SK-N-SH treated with all-trans-retinoic acid at 6 μM for 48 hours (cell line): ENCODE measurements around the gene IER3.

Experiments
- ATAC-seq: fragments of 200-7000 bp; cut with Tn5 transposase; 3 replicates; pipeline ENCODE4 v1.9.1; 2020; ENCODE audit warnings: mild to moderate bottlenecking, moderate library complexity
- ARNTL ChIP-seq: fragments of 450-650 bp; formaldehyde crosslinking; IDR thresholded peaks from 2 replicates; pipeline ENCODE4 v1.5.0; 2020; ENCODE audit warnings: low read depth, mild to moderate bottlenecking, moderate library complexity, borderline replicate concordance
- BACH2 ChIP-seq: fragments of 250-450 bp; sonication (Bioruptor Pico); IDR thresholded peaks from 2 replicates; pipeline ENCODE4 v1.9.0; 2021; ENCODE audit warnings: mild to moderate bottlenecking, borderline replicate concordance
- CREB5 ChIP-seq: fragments of 250-450 bp; sonication (Bioruptor Pico); IDR thresholded peaks from 2 replicates; pipeline ENCODE4 v1.5.1; 2020; ENCODE audit warnings: low read depth, mild to moderate bottlenecking, moderate library complexity
- CSDC2 ChIP-seq: fragments of 250-450 bp; sonication (Bioruptor Pico); IDR thresholded peaks from 2 replicates; pipeline ENCODE4 v1.5.0; 2020; ENCODE audit warnings: mild to moderate bottlenecking, moderate library complexity
- CSRNP3 ChIP-seq: fragments of 250-450 bp; sonication (Bioruptor Pico); IDR thresholded peaks from 2 replicates; pipeline ENCODE4 v1.5.1; 2021; ENCODE audit warnings: mild to moderate bottlenecking, moderate library complexity
- ESRRG ChIP-seq: fragments of 250-450 bp; sonication (Bioruptor Pico); IDR thresholded peaks from 2 replicates; pipeline ENCODE4 v1.6.1; 2021; ENCODE audit warnings: mild to moderate bottlenecking
- GLIS3 ChIP-seq: fragments of 250-450 bp; sonication (Bioruptor Pico); IDR thresholded peaks from 2 replicates; pipeline ENCODE4 v1.5.0; 2020; ENCODE audit warnings: mild to moderate bottlenecking, moderate library complexity
- ISL1 ChIP-seq: fragments of 250-450 bp; sonication (Bioruptor Pico); IDR thresholded peaks from 2 replicates; pipeline ENCODE4 v2.1.2; 2022; ENCODE audit warnings: mild to moderate bottlenecking, moderate library complexity
- OSR1 ChIP-seq: fragments of 250-450 bp; sonication (Bioruptor Pico); IDR thresholded peaks from 2 replicates; pipeline ENCODE4 v1.8.0; 2022; ENCODE audit warnings: moderate library complexity, mild to moderate bottlenecking, inconsistent platforms
- PATZ1 ChIP-seq: fragments of 250-450 bp; sonication (Bioruptor Pico); IDR thresholded peaks from 2 replicates; pipeline ENCODE4 v1.8.0; 2020; ENCODE audit warnings: mild to moderate bottlenecking, moderate library complexity, borderline replicate concordance
- PPARA ChIP-seq: fragments of 250-450 bp; sonication (Bioruptor Pico); IDR thresholded peaks from 2 replicates; pipeline ENCODE4 v1.5.0; 2020; ENCODE audit warnings: mild to moderate bottlenecking, borderline replicate concordance
- RARB ChIP-seq: fragments of 250-450 bp; sonication (Bioruptor Pico); IDR thresholded peaks from 2 replicates; pipeline ENCODE4 v1.8.0; 2021; ENCODE audit warnings: mild to moderate bottlenecking, moderate library complexity
- SNAI2 ChIP-seq: fragments of 250-450 bp; sonication (Bioruptor Pico); IDR thresholded peaks from 2 replicates; pipeline ENCODE4 v1.5.0; 2020; ENCODE audit warnings: mild to moderate bottlenecking, moderate library complexity
- TOX ChIP-seq: fragments of 250-450 bp; sonication (Bioruptor Pico); IDR thresholded peaks from 2 replicates; pipeline ENCODE4 v1.8.0; 2021; ENCODE audit warnings: mild to moderate bottlenecking, moderate library complexity, borderline replicate concordance
- TSHZ2 ChIP-seq: fragments of 250-450 bp; sonication (Bioruptor Pico); IDR thresholded peaks from 2 replicates; pipeline ENCODE4 v1.5.0; 2020; ENCODE audit warnings: mild to moderate bottlenecking, moderate library complexity
- ZC3H10 ChIP-seq: fragments of 250-450 bp; sonication (Bioruptor Pico); IDR thresholded peaks from 2 replicates; pipeline ENCODE4 v1.5.1; 2021; ENCODE audit warnings: mild to moderate bottlenecking, moderate library complexity
- ZFP3 ChIP-seq: fragments of 250-450 bp; sonication (Bioruptor Pico); IDR thresholded peaks from 2 replicates; pipeline ENCODE4 v1.5.0; 2020; ENCODE audit warnings: mild to moderate bottlenecking, moderate library complexity
- ZFP30 ChIP-seq: fragments of 450-650 bp; formaldehyde crosslinking; IDR thresholded peaks from 2 replicates; pipeline ENCODE4 v1.5.0; 2022; ENCODE audit warnings: mild to moderate bottlenecking, moderate library complexity
- ZNF565 ChIP-seq: fragments of 450-650 bp; formaldehyde crosslinking; conservative IDR thresholded peaks from 2 replicates; pipeline ENCODE4 v1.5.0; 2020; ENCODE audit warnings: low read depth, mild to moderate bottlenecking, moderate library complexity
- ZNF70 ChIP-seq: fragments of 450-650 bp; formaldehyde crosslinking; IDR thresholded peaks from 2 replicates; pipeline ENCODE4 v1.5.0; 2020; ENCODE audit warnings: mild to moderate bottlenecking, moderate library complexity
- ZNF8 ChIP-seq: fragments of 450-650 bp; formaldehyde crosslinking; IDR thresholded peaks from 2 replicates; pipeline ENCODE4 v1.5.0; 2020; ENCODE audit warnings: mild to moderate bottlenecking, moderate library complexity
- TF ChIP-seq, protein P1 (sequence below): fragments of 250-450 bp; sonication (Bioruptor Pico); IDR thresholded peaks from 2 replicates; pipeline ENCODE4 v1.8.0; 2021; ENCODE audit warnings: low read depth, mild to moderate bottlenecking, moderate library complexity, borderline replicate concordance

The IER3 gene

GRCh38 chr6:30705620-30706019 is 38.7 kb downstream of the IER3 start:
- ATAC-seq: no peak
- no peak for TF ChIP-seq CSRNP3 (CRISPR knock-in tag)
- TF ChIP-seq, protein P1, sequence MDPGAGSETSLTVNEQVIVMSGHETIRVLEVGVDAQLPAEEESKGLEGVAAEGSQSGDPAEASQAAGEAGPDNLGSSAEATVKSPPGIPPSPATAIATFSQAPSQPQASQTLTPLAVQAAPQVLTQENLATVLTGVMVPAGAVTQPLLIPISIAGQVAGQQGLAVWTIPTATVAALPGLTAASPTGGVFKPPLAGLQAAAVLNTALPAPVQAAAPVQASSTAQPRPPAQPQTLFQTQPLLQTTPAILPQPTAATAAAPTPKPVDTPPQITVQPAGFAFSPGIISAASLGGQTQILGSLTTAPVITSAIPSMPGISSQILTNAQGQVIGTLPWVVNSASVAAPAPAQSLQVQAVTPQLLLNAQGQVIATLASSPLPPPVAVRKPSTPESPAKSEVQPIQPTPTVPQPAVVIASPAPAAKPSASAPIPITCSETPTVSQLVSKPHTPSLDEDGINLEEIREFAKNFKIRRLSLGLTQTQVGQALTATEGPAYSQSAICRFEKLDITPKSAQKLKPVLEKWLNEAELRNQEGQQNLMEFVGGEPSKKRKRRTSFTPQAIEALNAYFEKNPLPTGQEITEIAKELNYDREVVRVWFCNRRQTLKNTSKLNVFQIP (CRISPR knock-in tag): no peak
- no peak for TF ChIP-seq ZNF565 (CRISPR knock-in tag)
- no peak for TF ChIP-seq ZFP30 (CRISPR knock-in tag)
- no peak for TF ChIP-seq BACH2 (CRISPR knock-in tag)
- TF ChIP-seq ZFP3: no peak
- no peak for TF ChIP-seq ZNF8
- TF ChIP-seq CSDC2: no peak
- no peak for TF ChIP-seq PPARA (CRISPR knock-in tag)
- TF ChIP-seq ESRRG: no peak
- TF ChIP-seq TOX (CRISPR knock-in tag): no peak
- TF ChIP-seq TSHZ2 (CRISPR knock-in tag): no peak
- no peak for TF ChIP-seq PATZ1
- TF ChIP-seq RARB: no peak
- TF ChIP-seq ISL1 (CRISPR knock-in tag): no peak
- TF ChIP-seq ZC3H10: no peak
- TF ChIP-seq ZNF70 (CRISPR knock-in tag): no peak
- no peak for TF ChIP-seq ARNTL
- TF ChIP-seq, all 23 proteins: peak for 0

- ATAC-seq: no peak
- TF ChIP-seq ZNF70 (CRISPR knock-in tag): no peak
- TF ChIP-seq SNAI2: no peak
- TF ChIP-seq ZFP3: no peak
- no peak for TF ChIP-seq OSR1 (CRISPR knock-in tag)
- TF ChIP-seq, protein P1 (CRISPR knock-in tag): no peak
- TF ChIP-seq ISL1 (CRISPR knock-in tag): no peak
- no peak for TF ChIP-seq ZNF8
These were observed 40.5 kb downstream of the IER3 start for GRCh38 chr6:30703821-30704220.

DNA sequence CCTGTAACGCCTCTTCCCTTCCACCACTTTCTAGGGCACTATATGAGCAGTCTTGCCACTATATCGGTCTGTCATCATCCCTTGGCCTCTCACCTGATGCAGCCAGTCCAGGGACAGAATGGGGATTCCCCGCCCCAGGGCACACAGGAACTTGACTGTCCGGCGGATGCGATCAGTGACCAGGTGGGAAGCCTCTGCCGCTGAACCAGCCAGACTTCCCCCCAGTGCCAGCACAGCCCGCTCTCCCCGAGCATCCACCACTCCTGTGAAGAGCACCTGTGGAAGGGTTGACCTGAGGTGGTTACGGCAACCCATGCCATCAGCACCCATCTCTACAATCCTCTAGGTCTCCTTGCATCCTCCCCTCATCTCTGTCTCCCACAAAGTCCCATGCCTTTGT is 41.3 kb downstream of the IER3 start:
- no peak for TF ChIP-seq ZC3H10
- no peak for TF ChIP-seq ZNF8
- no peak for TF ChIP-seq CSDC2
- no peak for TF ChIP-seq PATZ1
- TF ChIP-seq, protein P1 (CRISPR knock-in tag): no peak
- no peak for TF ChIP-seq ZFP3
- no peak for TF ChIP-seq CREB5 (CRISPR knock-in tag)
- TF ChIP-seq GLIS3: no peak
- TF ChIP-seq TOX (CRISPR knock-in tag): no peak
- ATAC-seq: no peak; the same call in 2 of the 3 replicates
